Measurements from ENCODE around the gene DMWD. TPM values are rescaled to one million over a fixed set of nuclear protein-coding genes. Genes with fewer than 3 reads are reported as not detected.

DMWD gene
- total RNA-seq, 4 donors from 2014 or later = 26.8 to 72.9 (median 54.8) TPM

- no peak overlapping the region for H3K4me3 ChIP-seq
- peaks cover 0 to 17% (median 4%) of the 10 kb centered on the region in 4 donors for H3K36me3 ChIP-seq
- H3K4me1 ChIP-seq = peaks cover 7 to 37% (median 32%) of the 10 kb centered on the region in 4 donors
- H3K9me3 ChIP-seq = no peaks in the 10 kb centered on the region
- TF ChIP-seq POLR2AphosphoS5 (IDR thresholded peaks at IDR 0.05) (no peak), EP300 (IDR thresholded peaks at IDR 0.05; ENCODE audit: low read depth) (no peak), CTCF (IDR thresholded peaks at IDR 0.05) (no peak), POLR2A (IDR thresholded peaks at IDR 0.05) (no peak)
- no peaks in the 10 kb centered on the region for H3K27me3 ChIP-seq
- WGBS, 2 donors (ENCODE audit: low coverage in 1 of 2) = 40 to 69% methylated on average over 1 to 5 of the region's 5 CpGs
- peak overlapping the region; percentile 81 to 97 (median 88) for H3K27ac ChIP-seq
- in situ Hi-C loops (cut with MboI; ENCODE audit: low pct_ligation_motif_present in 1 of 4, low pct_unique_long_range_greater_than_20kb in 1 of 4, low sequenced_read_pairs in 3 of 4) (no loop called here), intact Hi-C loops (cut with DNase I; ENCODE audit: low total_unique reads) (no loop called here)
- DNase-seq = no peak
Measured at GRCh38 chr19:45785097-45785496, 7.5 kb downstream of the DMWD start.

- WGBS, 2 donors (ENCODE audit: low coverage in 1 of 2) = 80% methylated on average over 4 of the region's 4 CpGs; no CpG with 5 or more reads in 1 of the 2 donors
- intact Hi-C loops (cut with DNase I; ENCODE audit: low total_unique reads) (no loop called here), in situ Hi-C loops (cut with MboI; ENCODE audit: low pct_ligation_motif_present in 1 of 4, low pct_unique_long_range_greater_than_20kb in 1 of 4, low sequenced_read_pairs in 3 of 4) (no loop called here)
- peaks cover 0 to 13% (median 4%) of the 10 kb centered on the region in 4 donors for H3K36me3 ChIP-seq
- TF ChIP-seq POLR2A (IDR thresholded peaks at IDR 0.05) (no peak), CTCF (IDR thresholded peaks at IDR 0.05) (no peak), POLR2AphosphoS5 (IDR thresholded peaks at IDR 0.05) (no peak), EP300 (IDR thresholded peaks at IDR 0.05; ENCODE audit: low read depth) (no peak)
- no peaks in the 10 kb centered on the region for H3K9me3 ChIP-seq
- H3K4me3 ChIP-seq = no peak overlapping the region
- H3K27ac ChIP-seq = peak overlapping the region; percentile 81 to 97 (median 88)
- no peak for DNase-seq
- H3K27me3 ChIP-seq = no peaks in the 10 kb centered on the region
- H3K4me1 ChIP-seq = peaks cover 7 to 47% (median 41%) of the 10 kb centered on the region in 4 donors
Measured at GRCh38 chr19:45784096-45784495, 8.5 kb downstream of the DMWD start.

GRCh38 chr19:45782820-45783785 lies 9.5 kb downstream of the DMWD start:
- H3K27me3 ChIP-seq = no peaks in the 10 kb centered on the region
- H3K9me3 ChIP-seq = no peaks in the 10 kb centered on the region
- intact Hi-C loops (cut with DNase I; ENCODE audit: low total_unique reads) = no loop called here
- H3K4me3 ChIP-seq = peak overlapping the region in 3 of 4 donors; percentile 38 to 53 (median 42)
- peak overlapping the region; percentile 81 to 97 (median 88) for H3K27ac ChIP-seq
- H3K36me3 ChIP-seq = peaks cover 0 to 13% (median 4%) of the 10 kb centered on the region in 4 donors
- 40 to 73% methylated on average over 4 to 26 of the region's 26 CpGs for WGBS, 2 donors (ENCODE audit: low coverage in 1 of 2)
- TF ChIP-seq EP300 (IDR thresholded peaks at IDR 0.05; ENCODE audit: low read depth) (no peak), POLR2AphosphoS5 (IDR thresholded peaks at IDR 0.05) (peak; percentile 23 to 64 (median 57)), CTCF (IDR thresholded peaks at IDR 0.05) (no peak), POLR2A (IDR thresholded peaks at IDR 0.05) (peak; percentile 26)
- peaks cover 12 to 55% (median 49%) of the 10 kb centered on the region in 4 donors for H3K4me1 ChIP-seq
- peak; percentile 52 for DNase-seq
- in situ Hi-C loops (cut with MboI; ENCODE audit: low pct_ligation_motif_present in 1 of 4, low pct_unique_long_range_greater_than_20kb in 1 of 4, low sequenced_read_pairs in 3 of 4) = no loop called here

GRCh38 chr19:45782162-45782691 lies 10.4 kb downstream of the DMWD start, which contains the start of gene DMPK:
TSS of gene DMPK (minus strand) at chr19:45782490. CDS start at chr19:45782352, 138 bp downstream.
- Histone ChIP-seq H3K27ac (peak within 1 kb of the TSS; percentile 81 to 97 (median 88)), H3K4me3 (peak within 1 kb of the TSS; percentile 38 to 56 (median 48)), H3K4me1 (peaks cover 12 to 55% (median 49%) of the 10 kb centered on the region in 4 donors), H3K27me3 (no peaks in the 10 kb centered on the region), H3K9me3 (no peaks in the 10 kb centered on the region), H3K36me3 (peaks cover 0 to 12% (median 4%) of the 10 kb centered on the region in 4 donors)
- TF ChIP-seq POLR2AphosphoS5 (IDR thresholded peaks at IDR 0.05) (peak in 2 of 3 donors; percentile 27 to 36), CTCF (IDR thresholded peaks at IDR 0.05) (no peak)
- 10 to 34% methylated on average over 2 to 6 of the region's 18 CpGs for WGBS, 2 donors (ENCODE audit: low coverage in 1 of 2)
- DNase-seq = no peak
- in situ Hi-C loops (cut with MboI; ENCODE audit: low pct_ligation_motif_present in 1 of 4, low pct_unique_long_range_greater_than_20kb in 1 of 4, low sequenced_read_pairs in 3 of 4) = no loop called here
- intact Hi-C loops (cut with DNase I; ENCODE audit: low total_unique reads) = no loop called here

All from transverse colon (tissue), 4 donors.